Measurements from ENCODE around the gene NCK1. TPM values are rescaled to one million over a fixed set of nuclear protein-coding genes. Genes with fewer than 3 reads are reported as not detected.

The NCK1 gene
- total RNA-seq, 4 donors from 2014 or later = 48.4 to 85.3 (median 60.2) TPM

DNA sequence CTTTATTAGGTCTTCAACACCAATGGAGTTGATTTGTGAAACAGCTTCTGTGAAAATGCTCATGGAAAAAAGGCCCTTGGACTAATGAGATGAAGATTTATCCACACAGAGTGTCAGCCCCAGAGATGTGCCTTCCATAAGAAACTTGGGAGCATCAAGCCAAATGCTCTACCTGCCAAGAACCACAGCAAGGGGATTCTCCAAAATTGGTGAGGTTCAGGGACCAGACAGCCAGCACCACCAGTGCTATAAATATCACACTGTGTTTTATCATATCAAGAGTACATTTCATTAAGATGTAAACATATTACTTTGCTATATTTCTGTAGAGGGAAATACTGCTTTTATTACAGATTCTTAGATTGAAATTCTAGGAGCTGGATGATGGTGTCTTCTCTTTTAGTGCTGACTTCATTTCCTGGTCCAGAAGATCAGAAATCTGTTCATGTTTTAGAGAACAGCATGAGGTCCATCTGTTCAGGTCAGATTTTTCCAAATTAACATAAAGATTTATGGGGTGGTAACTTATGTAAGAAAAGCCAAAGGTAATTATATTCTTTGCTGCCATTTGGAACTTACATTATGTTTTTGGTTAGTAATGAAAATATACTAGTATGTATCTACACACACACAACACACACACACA is 25.4 kb upstream of the NCK1 start:
- no peaks in the 10 kb centered on the region for H3K36me3 ChIP-seq
- no peaks in the 10 kb centered on the region for H3K4me1 ChIP-seq
- intact Hi-C loops (cut with DNase I; ENCODE audit: low total_unique reads) = no loop called here
- H3K4me3 ChIP-seq = no peak overlapping the region
- no peak for TF ChIP-seq CTCF (IDR thresholded peaks at IDR 0.05)
- TF ChIP-seq POLR2A (IDR thresholded peaks at IDR 0.05) = no peak
- no peaks in the 10 kb centered on the region for H3K27me3 ChIP-seq
- no peak for DNase-seq
- peak overlapping the region in 1 of 2 donors; percentile 30 for H3K27ac ChIP-seq
- H3K9me3 ChIP-seq = no peaks in the 10 kb centered on the region

GRCh38 chr3:136838641-136839555 is 23.1 kb upstream of the NCK1 start:
- Histone ChIP-seq H3K4me3 (no peak overlapping the region), H3K27ac (peak overlapping the region in 1 of 2 donors; percentile 40), H3K36me3 (no peaks in the 10 kb centered on the region), H3K9me3 (no peaks in the 10 kb centered on the region), H3K4me1 (no peaks in the 10 kb centered on the region), H3K27me3 (no peaks in the 10 kb centered on the region)
- no peak for DNase-seq
- intact Hi-C loops (cut with DNase I; ENCODE audit: low total_unique reads) = no loop called here
- TF ChIP-seq CTCF (IDR thresholded peaks at IDR 0.05) = no peak
- TF ChIP-seq POLR2A (IDR thresholded peaks at IDR 0.05) = no peak

DNA sequence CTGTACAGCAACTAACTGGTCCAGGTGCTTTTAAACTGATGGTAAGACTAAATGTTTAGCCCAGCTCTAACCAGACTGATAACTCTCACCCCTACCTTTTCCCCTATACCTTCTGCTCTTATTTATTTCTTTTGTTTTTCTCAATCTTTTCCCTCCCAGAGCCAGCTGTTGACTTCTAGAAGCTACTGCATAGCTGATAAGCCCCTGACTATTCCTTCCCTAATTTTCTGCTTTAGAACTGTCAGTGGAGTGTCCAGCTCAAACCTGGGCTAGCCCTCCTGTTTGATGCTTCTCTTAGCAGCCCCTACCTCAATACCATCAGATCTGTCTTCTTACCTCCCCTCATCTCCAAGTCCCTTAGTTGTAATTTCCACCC is 22.5 kb upstream of the NCK1 start:
- no peaks in the 10 kb centered on the region for H3K4me1 ChIP-seq

DNA sequence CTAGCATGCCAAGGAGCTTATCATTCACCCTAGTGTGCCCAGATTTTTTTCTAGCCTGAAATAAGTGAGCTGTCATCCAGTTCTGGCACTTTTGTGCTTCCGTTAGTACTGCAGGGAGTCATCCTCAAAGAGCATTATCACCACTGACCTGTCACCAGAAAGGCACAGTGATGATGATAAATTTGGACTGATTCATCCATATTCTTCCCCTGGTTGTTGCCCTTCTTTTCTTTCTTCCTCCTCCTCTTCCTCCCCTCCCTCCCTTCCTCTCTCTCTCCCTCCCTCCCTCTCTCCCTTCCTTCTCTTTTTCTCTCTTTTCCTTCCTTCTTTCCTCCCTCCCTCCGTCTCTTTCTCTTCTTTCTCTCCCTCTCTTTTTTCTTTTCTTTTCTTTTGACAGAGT is 21.8 kb upstream of the NCK1 start:
- no peak for TF ChIP-seq POLR2A (IDR thresholded peaks at IDR 0.05)
- TF ChIP-seq CTCF (IDR thresholded peaks at IDR 0.05) = no peak
- H3K27ac ChIP-seq = no peak overlapping the region

More for the DNA sequence above, 22.5 kb upstream of the NCK1 start:
- no peak overlapping the region for H3K4me3 ChIP-seq
- H3K9me3 ChIP-seq = no peaks in the 10 kb centered on the region
- H3K27ac ChIP-seq = peak overlapping the region in 1 of 2 donors; percentile 40
- no peaks in the 10 kb centered on the region for H3K27me3 ChIP-seq
- DNase-seq = no peak
- intact Hi-C loops (cut with DNase I; ENCODE audit: low total_unique reads) = no loop called here
- TF ChIP-seq CTCF (IDR thresholded peaks at IDR 0.05) (no peak), POLR2A (IDR thresholded peaks at IDR 0.05) (no peak)
- H3K36me3 ChIP-seq = no peaks in the 10 kb centered on the region

GRCh38 chr3:136842294-136842693 is 19.7 kb upstream of the NCK1 start:
- no peaks in the 10 kb centered on the region for H3K27me3 ChIP-seq
- DNase-seq = no peak
- intact Hi-C loops (cut with DNase I; ENCODE audit: low total_unique reads) = no loop called here

More for the DNA sequence above, 21.8 kb upstream of the NCK1 start:
- DNase-seq = no peak
- no peaks in the 10 kb centered on the region for H3K9me3 ChIP-seq
- H3K4me3 ChIP-seq = no peak overlapping the region
- intact Hi-C loops (cut with DNase I; ENCODE audit: low total_unique reads) = no loop called here
- no peaks in the 10 kb centered on the region for H3K36me3 ChIP-seq
- no peaks in the 10 kb centered on the region for H3K4me1 ChIP-seq
- no peaks in the 10 kb centered on the region for H3K27me3 ChIP-seq

More at GRCh38 chr3:136842294-136842693, 19.7 kb upstream of the NCK1 start:
- no peaks in the 10 kb centered on the region for H3K9me3 ChIP-seq
- no peaks in the 10 kb centered on the region for H3K4me1 ChIP-seq
- H3K27ac ChIP-seq = no peak overlapping the region
- TF ChIP-seq CTCF (IDR thresholded peaks at IDR 0.05) (no peak), POLR2A (IDR thresholded peaks at IDR 0.05) (no peak)
- no peak overlapping the region for H3K4me3 ChIP-seq
- H3K36me3 ChIP-seq = no peaks in the 10 kb centered on the region

Measured in uterus (tissue), 4 donors.